ENCODE data around the gene GRM3. TPM values are rescaled to one million over a fixed set of nuclear protein-coding genes. Genes with fewer than 3 reads are reported as not detected.

GRM3 gene
- total RNA-seq, 1 experiment from 2014 or later, result not detected

- peak; percentile 28 for DNase-seq (ENCODE audit: low read depth)
Observed at GRCh38 chr7:86904949-86905834, 261.5 kb downstream of the GRM3 start.

- peak; percentile 2 for DNase-seq (ENCODE audit: low read depth)
Observed at GRCh38 chr7:86908948-86909347, 265.2 kb downstream of the GRM3 start.

GRCh38 chr7:86911659-86912058, 267.9 kb downstream of the GRM3 start:
- no peak for DNase-seq (ENCODE audit: low read depth)

GRCh38 chr7:86913709-86914108, 270.0 kb downstream of the GRM3 start:
- no peak for DNase-seq (ENCODE audit: low read depth)

All from M059J (cell line).